AG09309 (cell line): Measurements from ENCODE around the gene MAOA.
"Not testable (repeated sequence)": the region's sequence is repeated elsewhere in the genome, so short reads cannot be mapped to it uniquely, and the experiment has no call there.

Source experiments
- DNase-seq: peaks from one replicate; pipeline ENCODE4 v3.0.0-alpha.2; 2010; ENCODE audit warnings: low read depth
- H3K4me3 ChIP-seq: 2 replicates; pipeline ENCODE4 v1.5.1; 2011; ENCODE audit warnings: mild to moderate bottlenecking, low read depth, low read length, moderate library complexity; ENCODE audit not compliant: control insufficient read depth
- TF ChIP-seq, protein P1 (sequence below): IDR thresholded peaks from 2 replicates; pipeline ENCODE4 v1.5.1; 2011; ENCODE audit warnings: mild to moderate bottlenecking, low read depth, low read length, inconsistent platforms; ENCODE audit not compliant: insufficient read depth, control insufficient read depth; ENCODE audit errors: missing control alignments

MAOA gene

DNA sequence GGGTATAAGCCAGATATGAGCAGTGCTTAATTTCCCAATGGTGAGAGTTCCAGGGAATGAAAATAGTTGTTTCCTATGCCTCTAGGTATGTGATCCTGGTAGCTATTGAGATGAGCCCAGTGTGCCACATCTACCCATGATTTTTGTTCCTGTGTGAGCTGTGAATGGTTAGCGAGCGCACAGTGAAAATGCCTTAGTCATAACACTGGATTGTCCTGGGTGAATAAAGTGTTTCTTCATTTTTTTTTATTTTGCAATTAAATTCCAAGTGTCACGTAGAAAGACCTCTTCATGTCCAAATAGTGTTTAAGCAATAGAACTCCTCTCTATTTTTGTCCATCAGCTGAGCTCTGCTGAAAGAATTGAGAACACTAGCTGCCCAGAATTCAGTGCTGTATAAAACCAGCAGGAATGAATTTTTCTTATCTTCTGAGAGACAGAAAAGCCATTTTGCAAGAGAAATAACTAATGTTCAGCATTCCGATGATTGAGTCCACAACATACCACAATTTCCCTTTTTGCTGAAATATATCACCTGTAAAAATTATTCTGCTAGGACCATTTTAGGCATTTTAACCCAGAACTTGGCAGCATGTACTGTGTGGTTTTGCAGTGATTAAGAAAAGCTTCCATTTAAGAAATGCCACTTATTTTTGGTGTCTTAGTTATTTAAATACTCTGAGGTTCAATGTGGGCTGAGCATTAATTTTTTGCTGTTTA, 5.6 kb downstream of the MAOA start:
- no peak for DNase-seq
- H3K4me3 ChIP-seq: no peak overlapping the region
- TF ChIP-seq, protein P1, sequence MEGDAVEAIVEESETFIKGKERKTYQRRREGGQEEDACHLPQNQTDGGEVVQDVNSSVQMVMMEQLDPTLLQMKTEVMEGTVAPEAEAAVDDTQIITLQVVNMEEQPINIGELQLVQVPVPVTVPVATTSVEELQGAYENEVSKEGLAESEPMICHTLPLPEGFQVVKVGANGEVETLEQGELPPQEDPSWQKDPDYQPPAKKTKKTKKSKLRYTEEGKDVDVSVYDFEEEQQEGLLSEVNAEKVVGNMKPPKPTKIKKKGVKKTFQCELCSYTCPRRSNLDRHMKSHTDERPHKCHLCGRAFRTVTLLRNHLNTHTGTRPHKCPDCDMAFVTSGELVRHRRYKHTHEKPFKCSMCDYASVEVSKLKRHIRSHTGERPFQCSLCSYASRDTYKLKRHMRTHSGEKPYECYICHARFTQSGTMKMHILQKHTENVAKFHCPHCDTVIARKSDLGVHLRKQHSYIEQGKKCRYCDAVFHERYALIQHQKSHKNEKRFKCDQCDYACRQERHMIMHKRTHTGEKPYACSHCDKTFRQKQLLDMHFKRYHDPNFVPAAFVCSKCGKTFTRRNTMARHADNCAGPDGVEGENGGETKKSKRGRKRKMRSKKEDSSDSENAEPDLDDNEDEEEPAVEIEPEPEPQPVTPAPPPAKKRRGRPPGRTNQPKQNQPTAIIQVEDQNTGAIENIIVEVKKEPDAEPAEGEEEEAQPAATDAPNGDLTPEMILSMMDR: no peak

DNA sequence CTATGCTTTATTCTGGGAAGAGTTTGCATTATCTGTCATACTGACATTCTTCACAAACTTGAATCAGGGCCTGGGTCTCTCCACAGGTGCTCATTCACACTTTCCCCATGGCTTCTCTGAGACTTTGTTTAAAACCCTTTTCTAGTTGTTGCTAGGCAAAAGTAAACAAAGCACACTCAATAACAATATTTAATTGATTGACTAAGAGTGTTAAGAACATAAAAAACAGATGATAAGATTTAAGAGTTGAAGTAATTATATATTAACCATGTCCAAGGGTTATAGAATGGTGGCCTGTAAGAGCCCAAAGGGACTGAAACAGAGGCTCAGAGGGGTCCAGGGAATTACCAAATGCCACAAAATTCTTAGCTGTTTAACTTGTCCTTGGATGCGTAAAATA, 7.1 kb downstream of the MAOA start:
- TF ChIP-seq, protein P1: no peak
- DNase-seq: no peak
- no peak overlapping the region for H3K4me3 ChIP-seq

DNA sequence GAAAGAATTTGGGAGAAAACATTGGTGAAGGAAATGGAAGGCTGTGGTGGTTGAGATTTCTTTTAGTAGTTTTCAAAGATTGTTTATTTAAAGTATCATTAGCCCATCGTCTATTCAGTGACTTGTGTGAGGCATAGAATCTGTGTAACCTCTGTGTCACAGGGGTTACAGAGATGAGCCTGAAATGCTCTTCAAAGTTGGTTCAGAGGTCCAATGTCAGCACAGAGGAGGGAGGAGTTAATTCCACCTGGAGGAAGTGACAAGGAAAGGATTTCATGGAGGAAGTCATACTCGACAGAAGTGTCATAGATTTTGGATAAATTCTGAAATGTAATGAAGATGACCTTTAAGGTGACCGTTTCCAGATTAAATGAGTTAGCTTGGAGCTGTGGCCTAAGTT, 8.2 kb downstream of the MAOA start:
- no peak for DNase-seq
- no peak overlapping the region for H3K4me3 ChIP-seq
- TF ChIP-seq, protein P1: no peak

DNA sequence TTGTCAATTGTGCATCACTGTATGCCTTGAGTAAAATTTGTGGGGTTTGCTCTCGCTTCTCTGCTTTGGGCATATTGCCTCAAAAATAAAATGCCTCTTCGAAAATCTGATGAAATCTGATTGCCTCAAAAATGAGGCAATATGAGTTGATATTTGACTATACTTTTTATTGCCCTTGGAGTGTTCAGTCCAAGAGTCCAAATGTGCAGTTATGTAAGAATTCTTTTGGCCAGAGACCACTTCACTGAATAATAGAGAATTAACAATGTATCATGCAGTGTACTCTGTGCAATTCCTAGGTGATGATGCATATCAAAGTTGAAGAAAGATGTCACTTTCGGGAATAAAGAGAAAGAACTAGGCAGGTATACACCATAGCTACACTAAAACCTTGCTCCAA, 8.6 kb downstream of the MAOA start:
- no peak overlapping the region for H3K4me3 ChIP-seq
- no peak for DNase-seq
- TF ChIP-seq, protein P1: no peak

DNA sequence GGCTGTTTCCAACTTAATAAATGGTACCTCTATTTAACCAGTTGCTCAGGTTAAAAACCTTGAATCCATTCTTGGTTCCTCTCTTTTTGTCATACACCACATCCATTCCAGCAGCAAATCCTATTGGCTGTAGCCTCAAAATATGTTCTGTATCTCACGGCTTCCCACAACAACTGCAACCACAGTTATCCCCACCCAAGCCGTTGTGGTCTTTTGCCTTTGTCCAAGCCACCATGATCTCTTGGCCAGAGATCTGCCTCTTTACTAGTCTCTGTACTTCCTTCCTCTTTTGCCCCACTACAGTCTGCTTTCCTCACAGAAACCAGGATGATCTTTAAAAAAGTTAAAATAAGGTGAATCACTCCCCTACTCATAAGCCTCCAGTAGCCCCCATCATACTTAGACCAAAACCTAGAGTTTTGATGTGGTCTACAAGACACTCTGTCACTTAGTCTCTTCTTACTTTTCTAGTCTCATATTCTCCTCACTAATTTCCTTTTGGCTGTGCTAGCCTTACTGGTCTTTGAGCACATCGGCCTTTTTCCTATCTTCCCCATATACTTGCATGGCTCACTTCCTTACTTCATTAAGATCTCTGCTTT, 10.3 kb downstream of the MAOA start:
- DNase-seq: no peak
- H3K4me3 ChIP-seq: no peak overlapping the region
- TF ChIP-seq, protein P1: no peak

DNA sequence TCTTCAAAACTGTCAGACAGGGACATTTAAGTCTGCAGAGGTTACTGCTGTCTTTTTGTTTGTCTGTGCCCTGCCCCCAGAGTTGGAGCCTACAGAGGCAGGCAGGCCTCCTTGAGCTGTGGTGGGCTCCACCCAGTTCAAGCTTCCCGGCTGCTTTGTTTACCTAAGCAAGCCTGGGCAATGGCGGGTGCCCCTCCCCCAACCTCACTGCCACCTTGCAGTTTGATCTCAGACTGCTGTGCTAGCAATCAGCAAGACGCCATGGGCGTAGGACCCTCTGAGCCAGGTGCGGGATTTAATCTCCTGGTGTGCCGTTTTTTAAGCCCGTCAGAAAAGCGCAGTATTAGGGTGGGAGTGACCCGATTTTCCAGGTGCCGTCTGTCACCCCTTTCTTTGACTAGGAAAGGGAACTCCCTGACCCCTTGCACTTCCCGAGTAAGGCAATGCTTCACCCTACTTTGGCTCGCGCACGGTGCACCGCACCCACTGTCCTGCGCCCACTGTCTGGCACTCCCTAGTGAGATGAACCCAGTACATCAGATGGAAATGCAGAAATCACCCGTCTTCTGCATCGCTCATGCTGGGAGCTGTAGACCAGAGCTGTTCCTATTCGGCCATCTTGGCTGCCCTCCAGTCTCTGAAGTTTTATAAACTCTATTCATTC, 20.0 kb downstream of the MAOA start:
- not testable (repeated sequence) for DNase-seq, H3K4me3 ChIP-seq

DNA sequence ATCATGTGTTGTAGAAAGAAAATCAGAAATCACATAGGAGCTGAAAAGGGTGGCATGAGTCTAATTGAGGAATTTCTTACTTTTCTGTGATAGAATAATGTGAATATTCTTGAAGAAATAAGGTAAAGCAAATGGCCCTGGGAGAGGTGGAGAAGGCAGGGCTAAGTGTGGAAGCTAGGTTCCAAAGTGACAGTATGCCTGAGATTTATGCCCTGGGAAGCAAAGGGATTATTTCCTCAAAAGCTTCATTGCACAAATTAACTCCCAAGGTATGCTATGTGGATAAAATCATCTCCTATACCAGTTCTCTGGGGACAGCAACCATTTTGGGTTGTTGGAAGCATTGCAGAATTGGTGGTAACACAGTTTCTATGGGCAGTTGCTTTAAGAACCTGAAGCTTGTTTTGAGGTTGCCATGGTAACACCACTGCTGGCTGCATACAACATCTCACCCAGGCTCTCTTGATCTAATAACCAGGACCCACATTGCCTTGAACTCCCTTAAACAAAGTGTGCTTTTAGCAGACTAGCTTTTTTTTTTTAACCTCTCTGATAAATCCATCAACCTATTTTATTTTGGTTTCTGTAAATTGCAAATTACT, 21.0 kb downstream of the MAOA start:
- no peak for DNase-seq
- TF ChIP-seq, protein P1: no peak
- H3K4me3 ChIP-seq: no peak overlapping the region
